Activated CD8-positive, alpha-beta memory T cell treated with anti-CD3 and anti-CD28 coated beads, Interleukin-2, amount 10 ng/mL, durations not matched to agents 7 days and 5 days (primary cell): ENCODE results near the gene UBXN4. TPM values are rescaled to one million over a fixed set of nuclear protein-coding genes. Genes with fewer than 3 reads are reported as not detected.
A peak's percentile ranks its signal among the peaks of the same experiment; 100 is the strongest.
"Not testable (repeated sequence)": the region's sequence is repeated elsewhere in the genome, so short reads cannot be mapped to it uniquely, and the experiment has no call there.

Experiments used
- ATAC-seq: fragments of 150-1000 bp; cut with Tn5 transposase; one replicate; pipeline ENCODE4 v1.10.0; 2021; ENCODE audit warnings: moderate library complexity
- CTCF ChIA-PET: fragments of 350-600 bp; sonication (Branson Sonifier 250); formaldehyde crosslinking; loops from one replicate; lab custom pipeline; 2021; ENCODE audit warnings: antibody characterized with exemption; lab: Charles Lee
- DNase-seq: peaks from one replicate; pipeline ENCODE4 v3.0.0-alpha.2; 2020
- H3K27ac Mint-ChIP-seq: one replicate; pipeline ENCODE4 v1.8.0; 2021; ENCODE audit warnings: mild to moderate bottlenecking, mixed read lengths
- H3K27me3 Mint-ChIP-seq: one replicate; pipeline ENCODE4 v1.8.0; 2021; ENCODE audit warnings: mixed read lengths
- H3K36me3 Mint-ChIP-seq: one replicate; pipeline ENCODE4 v1.8.0; 2021; ENCODE audit warnings: mild to moderate bottlenecking, mixed read lengths
- H3K4me1 Mint-ChIP-seq: one replicate; pipeline ENCODE4 v1.8.0; 2021; ENCODE audit warnings: mixed read lengths
- H3K4me3 Mint-ChIP-seq: one replicate; pipeline ENCODE4 v1.8.0; 2021; ENCODE audit warnings: mild to moderate bottlenecking, moderate library complexity, mixed read lengths
- H3K9me3 Mint-ChIP-seq: one replicate; pipeline ENCODE4 v1.8.0; 2022; ENCODE audit warnings: low read depth, mixed read lengths
- total RNA-seq, 2 experiments: library from RNA; stranded (reverse); gene quantifications; one replicate each; pipeline ENCODE4 v1.2.3, GENCODE V29; 2021

The UBXN4 gene, protein sequence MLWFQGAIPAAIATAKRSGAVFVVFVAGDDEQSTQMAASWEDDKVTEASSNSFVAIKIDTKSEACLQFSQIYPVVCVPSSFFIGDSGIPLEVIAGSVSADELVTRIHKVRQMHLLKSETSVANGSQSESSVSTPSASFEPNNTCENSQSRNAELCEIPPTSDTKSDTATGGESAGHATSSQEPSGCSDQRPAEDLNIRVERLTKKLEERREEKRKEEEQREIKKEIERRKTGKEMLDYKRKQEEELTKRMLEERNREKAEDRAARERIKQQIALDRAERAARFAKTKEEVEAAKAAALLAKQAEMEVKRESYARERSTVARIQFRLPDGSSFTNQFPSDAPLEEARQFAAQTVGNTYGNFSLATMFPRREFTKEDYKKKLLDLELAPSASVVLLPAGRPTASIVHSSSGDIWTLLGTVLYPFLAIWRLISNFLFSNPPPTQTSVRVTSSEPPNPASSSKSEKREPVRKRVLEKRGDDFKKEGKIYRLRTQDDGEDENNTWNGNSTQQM
- 100 to 1,000 TPM; 105 to 112 TPM for total RNA-seq

DNA sequence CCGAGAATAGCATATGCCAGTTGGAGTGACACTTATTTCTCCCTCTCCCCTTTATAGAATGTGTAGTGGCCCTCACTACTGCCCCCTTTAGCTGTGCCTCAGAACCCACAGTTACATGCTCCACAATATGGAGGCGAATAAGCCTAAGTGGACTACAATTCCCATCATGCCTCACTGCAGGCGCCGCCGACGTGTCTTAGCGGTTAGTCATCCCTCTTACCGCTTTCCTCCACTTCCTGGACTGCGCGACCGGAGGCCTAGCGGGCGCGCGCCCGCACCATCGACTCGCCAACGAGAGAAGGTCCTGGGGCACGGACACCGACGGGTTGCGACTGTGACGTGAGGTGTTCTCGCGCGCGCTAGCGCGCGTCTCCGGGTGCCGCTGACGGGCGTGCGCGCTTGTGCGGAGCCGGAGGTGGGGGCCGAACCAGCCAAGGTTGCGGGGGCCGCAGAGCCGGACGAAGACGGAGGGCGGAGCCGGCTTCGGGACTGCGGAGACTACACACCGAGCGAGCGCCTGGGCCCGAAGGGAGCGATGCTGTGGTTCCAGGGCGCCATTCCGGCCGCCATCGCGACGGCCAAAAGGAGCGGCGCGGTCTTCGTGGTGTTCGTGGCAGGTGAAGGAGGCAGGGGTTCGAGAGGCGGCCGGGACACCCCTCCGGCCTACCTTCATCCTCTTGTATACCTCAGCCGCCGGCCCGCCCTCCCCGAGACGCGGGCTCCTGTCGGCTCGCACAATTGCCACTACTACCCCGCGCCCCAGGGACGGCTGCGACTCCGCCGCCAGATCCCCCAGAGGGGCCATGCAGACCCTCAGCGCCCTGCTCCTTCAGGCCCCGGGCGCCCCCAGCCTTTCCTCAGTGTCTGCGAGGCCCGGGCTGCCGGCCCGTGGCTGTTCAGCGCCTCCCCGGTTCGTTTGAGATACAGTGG is at the start of gene UBXN4:
Gene UBXN4 (plus strand): TSS at position 461 of the 930 bp plus-strand sequence. CDS start 75 bp downstream, at position 536.
- Mint-ChIP-seq H3K9me3 (no peaks in the 10 kb centered on the region), H3K27ac (peak within 1 kb of the TSS; percentile 99), H3K4me1 (peaks cover 30% of the 10 kb centered on the region), H3K4me3 (peak within 1 kb of the TSS; percentile 89), H3K27me3 (no peaks in the 10 kb centered on the region), H3K36me3 (peaks cover 23% of the 10 kb centered on the region)
- peak; percentile 94 for ATAC-seq
- CTCF ChIA-PET = interaction anchor here (0.6 to 1.7 kb wide), 8 partner anchors 10 to 737 kb away, joined by 3 to 6 read pairs (median 3); no protein-coding TSS in a partner anchor
- peak; percentile 98 for DNase-seq

DNA sequence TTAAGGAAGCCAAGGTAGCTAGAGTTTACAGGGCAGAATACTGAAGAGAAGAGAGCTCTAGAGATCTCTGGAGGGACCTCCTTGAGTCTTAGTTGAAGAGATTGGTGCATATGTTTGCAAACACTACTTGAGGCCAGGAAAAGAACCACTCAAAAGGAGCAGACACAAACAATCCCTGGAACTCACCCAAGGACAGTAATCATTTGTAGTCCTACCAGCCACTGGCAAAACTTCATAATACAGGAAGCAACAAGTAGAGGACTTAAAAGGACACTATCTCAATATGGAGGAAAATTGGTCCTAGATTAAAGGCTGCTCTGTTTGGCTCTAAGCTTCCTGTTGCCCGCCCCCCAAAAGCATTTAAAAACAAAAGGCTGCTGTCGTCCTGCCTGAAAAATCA is 46.9 kb upstream of the UBXN4 start:
- no peak overlapping the region for H3K4me3 Mint-ChIP-seq
- H3K27ac Mint-ChIP-seq = no peak overlapping the region
- H3K9me3 Mint-ChIP-seq = no peaks in the 10 kb centered on the region
- H3K36me3 Mint-ChIP-seq = peaks cover 21% of the 10 kb centered on the region
- H3K4me1 Mint-ChIP-seq = peaks cover 9% of the 10 kb centered on the region
- DNase-seq (no peak), ATAC-seq (no peak)
- CTCF ChIA-PET = interaction anchor here (1.0 to 1.6 kb wide), 3 partner anchors 13 to 15 kb away, joined by 3 read pairs; no protein-coding TSS in a partner anchor
- no peaks in the 10 kb centered on the region for H3K27me3 Mint-ChIP-seq

DNA sequence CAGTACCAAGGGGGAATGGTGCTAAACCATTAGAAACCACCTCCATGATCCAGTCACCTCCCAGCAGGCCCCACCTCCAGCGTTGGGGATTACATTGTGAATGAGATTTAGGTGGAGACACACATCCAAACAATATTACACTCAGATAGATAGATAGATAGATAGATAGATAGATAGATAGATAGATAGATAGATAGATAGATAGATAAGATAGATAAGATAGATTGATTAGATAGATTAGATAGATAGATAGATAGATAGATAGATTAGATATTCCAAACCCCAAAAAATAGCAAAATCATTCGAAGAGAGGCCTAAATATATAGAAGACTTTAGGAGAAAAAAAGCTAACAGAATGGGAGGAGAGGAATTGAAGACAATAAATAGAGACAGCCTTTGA is 42.8 kb upstream of the UBXN4 start:
- H3K9me3 Mint-ChIP-seq = no peaks in the 10 kb centered on the region
- no peak overlapping the region for H3K27ac Mint-ChIP-seq
- CTCF ChIA-PET = interaction anchor here (1.1 kb wide), 1 partner anchor 11 kb away, joined by 3 read pairs; no protein-coding TSS in a partner anchor
- no peak for DNase-seq
- no peak overlapping the region for H3K4me3 Mint-ChIP-seq
- H3K4me1 Mint-ChIP-seq = peaks cover 2% of the 10 kb centered on the region
- no peaks in the 10 kb centered on the region for H3K27me3 Mint-ChIP-seq
- no peak for ATAC-seq
- H3K36me3 Mint-ChIP-seq = peaks cover 18% of the 10 kb centered on the region

DNA sequence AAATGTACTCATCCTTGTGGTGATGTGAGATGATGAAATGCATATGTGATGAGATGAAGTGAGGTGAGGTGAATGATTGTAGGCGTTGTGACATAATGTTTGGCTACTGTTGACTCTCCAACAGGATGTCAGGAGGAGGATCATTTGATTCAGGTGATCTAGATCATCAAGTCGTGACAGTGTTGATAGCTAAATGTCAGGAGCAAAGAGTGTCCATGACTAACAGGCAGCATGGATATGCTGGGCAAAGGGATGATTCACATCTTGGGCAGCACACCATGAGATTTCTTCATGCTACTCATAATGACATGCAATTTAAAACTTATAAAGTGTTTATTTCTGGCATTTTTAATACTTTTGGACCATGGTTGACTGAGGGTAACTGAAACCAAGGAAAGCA is 40.2 kb upstream of the UBXN4 start:
- ATAC-seq (no peak), DNase-seq (no peak)
- Mint-ChIP-seq H3K4me3 (no peak overlapping the region), H3K27ac (no peak overlapping the region), H3K36me3 (peaks cover 2% of the 10 kb centered on the region), H3K27me3 (no peaks in the 10 kb centered on the region), H3K9me3 (no peaks in the 10 kb centered on the region), H3K4me1 (peaks cover 2% of the 10 kb centered on the region)
- CTCF ChIA-PET = interaction anchor here (0.9 kb wide), 1 partner anchor 8 kb away, joined by 3 read pairs; no protein-coding TSS in a partner anchor

DNA sequence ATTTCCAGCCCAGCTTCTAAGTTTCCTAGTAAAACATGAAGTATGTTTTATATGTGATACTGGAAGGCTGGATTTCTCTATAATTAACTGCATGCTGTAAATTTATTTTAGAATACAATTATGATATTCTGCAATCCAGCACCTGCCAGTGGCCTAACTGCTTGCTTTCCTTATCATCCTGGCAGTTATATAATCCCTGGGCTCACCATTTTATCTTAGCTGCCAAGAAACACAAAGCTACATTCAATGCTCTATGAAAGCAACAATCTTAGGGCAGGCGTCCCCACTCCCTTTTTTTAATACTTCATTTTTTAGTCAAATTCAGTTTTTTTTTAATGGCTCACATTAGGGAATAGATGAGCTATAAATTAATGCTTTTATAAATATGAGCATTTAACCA is 38.4 kb upstream of the UBXN4 start:
- Mint-ChIP-seq H3K4me3 (no peak overlapping the region), H3K27ac (no peak overlapping the region), H3K4me1 (peaks cover 2% of the 10 kb centered on the region), H3K27me3 (no peaks in the 10 kb centered on the region), H3K9me3 (no peaks in the 10 kb centered on the region), H3K36me3 (peaks cover 2% of the 10 kb centered on the region)
- CTCF ChIA-PET = interaction anchor here (0.8 to 1.6 kb wide), 4 partner anchors 13 to 698 kb away, joined by 3 to 4 read pairs (median 3); no protein-coding TSS in a partner anchor
- DNase-seq (no peak), ATAC-seq (no peak)

DNA sequence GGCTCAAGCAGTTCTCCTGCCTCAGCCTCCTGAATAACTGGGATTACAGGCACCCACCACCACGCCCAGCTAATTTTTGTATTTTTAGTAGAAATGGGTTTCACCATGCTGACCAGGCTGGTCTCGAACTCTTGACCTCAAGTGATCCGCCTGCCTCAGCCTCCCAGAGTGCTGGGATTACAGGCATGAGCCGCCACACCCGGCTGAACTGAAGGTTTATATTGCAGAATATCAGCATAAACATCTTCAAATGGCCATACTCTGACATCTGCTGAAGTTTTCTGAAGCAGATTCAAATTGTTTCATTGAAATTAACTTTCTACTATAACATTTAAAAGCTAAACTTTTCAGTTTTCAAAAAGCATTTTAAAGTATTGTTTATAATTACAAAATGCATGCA is 37.6 kb upstream of the UBXN4 start:
- not testable (repeated sequence) for ATAC-seq, DNase-seq, H3K27ac Mint-ChIP-seq, H3K9me3 Mint-ChIP-seq, H3K27me3 Mint-ChIP-seq, H3K4me3 Mint-ChIP-seq, H3K36me3 Mint-ChIP-seq, H3K4me1 Mint-ChIP-seq
- CTCF ChIA-PET = interaction anchor here (1.0 to 1.6 kb wide), 2 partner anchors 28 to 699 kb away, joined by 3 to 4 read pairs; no protein-coding TSS in a partner anchor

DNA sequence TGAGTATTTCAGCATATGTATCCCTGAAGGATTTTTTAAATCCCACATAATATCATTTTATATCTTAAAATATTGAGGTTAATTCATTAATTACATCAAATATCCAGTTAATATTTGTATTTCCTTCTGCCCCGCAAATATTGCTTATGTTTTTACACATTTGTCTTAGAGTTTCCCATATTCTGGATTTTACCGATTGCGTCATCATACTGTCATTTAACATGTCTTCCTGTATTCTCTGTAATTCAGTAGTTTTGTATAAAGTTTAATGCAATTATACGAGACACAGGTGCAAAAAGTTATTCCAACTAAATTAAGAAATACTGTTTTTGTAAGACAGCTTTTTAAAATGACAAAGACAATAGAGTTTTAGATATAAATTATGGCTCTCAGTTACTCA is 33.5 kb upstream of the UBXN4 start:
- no peaks in the 10 kb centered on the region for H3K9me3 Mint-ChIP-seq
- ATAC-seq (no peak), DNase-seq (no peak)
- peaks cover 2% of the 10 kb centered on the region for H3K4me1 Mint-ChIP-seq
- no peak overlapping the region for H3K4me3 Mint-ChIP-seq
- H3K36me3 Mint-ChIP-seq = peaks cover 4% of the 10 kb centered on the region
- CTCF ChIA-PET = interaction anchor here (1.0 to 4.8 kb wide), 6 partner anchors 10 to 720 kb away, joined by 3 to 71 read pairs (median 8); no protein-coding TSS in a partner anchor
- H3K27me3 Mint-ChIP-seq = no peaks in the 10 kb centered on the region
- no peak overlapping the region for H3K27ac Mint-ChIP-seq

DNA sequence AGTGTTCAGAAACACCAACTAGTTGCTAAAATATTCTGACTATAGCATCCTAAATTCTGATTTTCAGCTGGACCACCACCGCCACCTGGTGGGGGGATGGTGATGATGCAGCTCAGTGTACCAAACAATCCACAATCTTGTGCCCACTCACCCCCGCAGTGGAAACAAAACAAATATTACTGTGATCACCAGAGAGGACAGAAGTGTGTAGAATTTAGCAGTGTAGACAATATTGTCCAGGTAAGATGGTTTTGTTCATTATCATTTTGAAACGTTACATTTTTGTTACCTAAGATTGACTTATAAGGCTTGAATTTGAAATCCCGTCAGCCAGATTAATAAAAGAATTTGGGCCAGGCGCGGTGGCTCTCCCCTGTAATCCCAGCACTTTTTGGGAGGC is 31.7 kb upstream of the UBXN4 start:
- Mint-ChIP-seq H3K27ac (no peak overlapping the region), H3K27me3 (no peaks in the 10 kb centered on the region), H3K4me1 (peaks cover 2% of the 10 kb centered on the region), H3K4me3 (no peak overlapping the region), H3K36me3 (peaks cover 10% of the 10 kb centered on the region), H3K9me3 (no peaks in the 10 kb centered on the region)
- ATAC-seq (peak; percentile 57), DNase-seq (peak; percentile 75)
- CTCF ChIA-PET = interaction anchor here (0.7 to 4.8 kb wide), 38 partner anchors 9 to 759 kb away, joined by 3 to 71 read pairs (median 3); partner anchors contain the start of genes MAP3K19, R3HDM1, UBXN4 and ZRANB3

DNA sequence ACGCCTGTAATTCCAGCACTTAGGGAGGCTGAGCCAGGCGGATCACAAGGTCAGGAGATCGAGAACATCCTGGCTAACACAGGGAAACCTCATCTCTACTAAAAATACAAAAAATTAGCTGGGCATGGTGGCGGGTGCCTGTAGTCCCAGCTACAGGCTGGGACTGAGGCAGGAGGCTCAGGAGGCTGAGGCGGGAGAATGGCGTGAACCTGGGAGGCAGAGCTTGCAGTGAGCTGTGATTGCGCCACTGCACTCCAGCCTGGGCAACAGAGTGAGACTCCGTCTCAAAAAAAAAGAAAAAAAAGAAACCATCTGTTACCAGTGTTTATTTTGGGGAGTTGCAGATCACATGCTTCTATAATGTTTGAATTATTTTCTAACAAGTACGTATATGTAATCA is 26.6 kb upstream of the UBXN4 start:
- H3K27ac Mint-ChIP-seq, CTCF ChIA-PET, ATAC-seq, H3K9me3 Mint-ChIP-seq, H3K4me1 Mint-ChIP-seq, H3K4me3 Mint-ChIP-seq, DNase-seq, H3K27me3 Mint-ChIP-seq: not testable (repeated sequence)
- H3K36me3 Mint-ChIP-seq = peaks cover 18% of the 10 kb centered on the region

DNA sequence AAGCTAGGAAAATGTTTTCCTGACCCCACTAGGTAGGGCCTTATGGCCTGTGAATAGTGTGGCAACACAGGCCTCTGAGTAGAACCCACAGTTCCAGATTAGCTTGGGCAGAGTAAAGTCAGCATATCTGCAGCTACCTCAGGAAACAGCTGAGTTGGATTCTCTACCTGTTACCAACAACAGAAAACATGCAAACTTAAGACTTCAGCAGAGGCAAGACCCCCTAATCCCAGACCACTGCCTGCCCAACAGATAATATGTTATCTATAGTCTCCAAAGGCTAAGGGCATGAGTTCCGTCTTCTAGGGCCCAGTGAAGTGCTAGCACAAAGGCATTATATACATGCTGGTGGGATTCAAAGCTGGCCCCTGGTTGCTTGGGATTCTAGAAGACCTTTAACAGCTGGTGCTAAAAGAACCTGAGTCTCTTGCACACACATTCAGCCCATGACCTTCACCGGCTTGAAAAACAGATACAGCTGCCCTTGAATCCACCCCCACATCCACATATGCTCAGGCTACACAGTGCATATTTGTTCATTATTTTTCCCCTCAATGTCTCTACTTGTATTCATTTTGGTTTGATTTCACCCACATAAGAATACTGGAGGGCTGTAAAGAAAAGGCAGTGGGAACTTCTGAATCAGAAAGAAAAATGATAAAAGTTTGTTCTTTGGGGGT is 13.5 kb upstream of the UBXN4 start:
- no peaks in the 10 kb centered on the region for H3K4me1 Mint-ChIP-seq
- H3K36me3 Mint-ChIP-seq = peaks cover 18% of the 10 kb centered on the region
- H3K27me3 Mint-ChIP-seq = no peaks in the 10 kb centered on the region
- no peaks in the 10 kb centered on the region for H3K9me3 Mint-ChIP-seq
- no peak overlapping the region for H3K4me3 Mint-ChIP-seq
- no peak for ATAC-seq
- CTCF ChIA-PET = no interaction called here
- no peak overlapping the region for H3K27ac Mint-ChIP-seq
- no peak for DNase-seq

DNA sequence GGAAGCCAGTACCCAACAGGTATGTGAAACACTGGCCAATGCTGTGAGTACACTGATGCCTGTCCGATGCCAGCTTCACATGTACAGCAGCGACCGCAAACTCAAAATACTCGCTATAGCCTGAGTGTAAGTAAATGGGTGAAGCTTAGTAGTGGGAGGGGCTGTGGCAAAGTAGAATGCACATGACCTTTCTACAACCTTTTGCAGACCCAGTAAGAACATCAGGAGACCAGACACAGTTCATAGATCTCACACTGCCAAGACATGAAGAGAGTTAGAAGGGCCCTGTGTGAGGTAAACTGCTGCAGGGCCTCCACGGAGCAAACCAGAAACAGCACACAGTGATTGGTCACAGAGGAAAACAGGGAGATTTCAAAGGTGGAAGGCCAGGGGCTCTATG is 9.1 kb upstream of the UBXN4 start:
- CTCF ChIA-PET = interaction anchor here (0.8 to 1.2 kb wide), 2 partner anchors 8 to 29 kb away, joined by 3 to 4 read pairs; no protein-coding TSS in a partner anchor
- no peaks in the 10 kb centered on the region for H3K36me3 Mint-ChIP-seq
- no peaks in the 10 kb centered on the region for H3K4me1 Mint-ChIP-seq
- no peak overlapping the region for H3K27ac Mint-ChIP-seq
- no peaks in the 10 kb centered on the region for H3K9me3 Mint-ChIP-seq
- DNase-seq (no peak), ATAC-seq (no peak)
- no peaks in the 10 kb centered on the region for H3K27me3 Mint-ChIP-seq
- no peak overlapping the region for H3K4me3 Mint-ChIP-seq

DNA sequence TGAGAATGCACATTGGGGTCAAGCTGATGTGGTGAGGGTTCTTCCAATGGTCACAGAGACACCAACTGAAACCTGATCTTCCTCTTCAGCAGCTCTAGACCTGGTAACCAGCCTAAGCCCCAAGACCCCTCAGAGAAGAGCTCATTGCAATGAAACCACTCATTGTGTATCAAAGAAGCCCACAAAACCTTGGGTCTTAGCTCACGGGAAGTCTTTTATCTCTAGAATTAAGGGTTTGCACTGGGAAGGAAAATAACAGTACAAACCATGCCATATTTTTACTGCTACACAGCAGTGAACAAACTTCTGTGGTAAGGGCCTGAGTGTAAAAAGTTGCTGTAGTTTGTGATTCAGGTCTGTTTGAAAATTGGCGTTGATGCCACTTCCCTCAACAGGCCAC is 8.6 kb upstream of the UBXN4 start:
- Mint-ChIP-seq H3K36me3 (no peaks in the 10 kb centered on the region), H3K4me3 (no peak overlapping the region), H3K27me3 (no peaks in the 10 kb centered on the region), H3K27ac (no peak overlapping the region), H3K9me3 (no peaks in the 10 kb centered on the region), H3K4me1 (no peaks in the 10 kb centered on the region)
- CTCF ChIA-PET = no interaction called here
- no peak for DNase-seq
- no peak for ATAC-seq
